WERI-Rb-1 (cell line): ENCODE results near the gene ZNF3.

Source experiments
- DNase-seq: peaks from one replicate; pipeline ENCODE4 v3.0.0-alpha.2; 2020
- H3K27ac ChIP-seq: fragments of 250-450 bp; sonication (Bioruptor Pico); 2 replicates; pipeline ENCODE4 v1.5.1; 2020; ENCODE audit warnings: mild to moderate bottlenecking, moderate library complexity
- H3K27me3 ChIP-seq: fragments of 250-450 bp; sonication (Bioruptor Pico); 2 replicates; pipeline ENCODE4 v1.5.1; 2021; ENCODE audit warnings: mild to moderate bottlenecking, low read depth, moderate library complexity; ENCODE audit not compliant: insufficient read depth, severe bottlenecking
- H3K36me3 ChIP-seq: fragments of 250-450 bp; sonication (Bioruptor Pico); 2 replicates; pipeline ENCODE4 v1.5.1; 2020; ENCODE audit warnings: mild to moderate bottlenecking, moderate library complexity
- H3K4me3 ChIP-seq: 2 replicates; pipeline ENCODE4 v1.5.1; 2011; ENCODE audit warnings: low read depth, mild to moderate bottlenecking, control low read depth, low read length
- H3K9me3 ChIP-seq: fragments of 250-450 bp; sonication (Bioruptor Pico); 2 replicates; pipeline ENCODE4 v1.5.1; 2021; ENCODE audit warnings: mild to moderate bottlenecking, moderate library complexity; ENCODE audit not compliant: severe bottlenecking
- CTCF ChIP-seq: IDR thresholded peaks from 2 replicates; pipeline ENCODE4 v1.5.1; 2011; ENCODE audit warnings: low read depth, mild to moderate bottlenecking, control low read depth, inconsistent platforms, low read length

ZNF3 gene

DNA sequence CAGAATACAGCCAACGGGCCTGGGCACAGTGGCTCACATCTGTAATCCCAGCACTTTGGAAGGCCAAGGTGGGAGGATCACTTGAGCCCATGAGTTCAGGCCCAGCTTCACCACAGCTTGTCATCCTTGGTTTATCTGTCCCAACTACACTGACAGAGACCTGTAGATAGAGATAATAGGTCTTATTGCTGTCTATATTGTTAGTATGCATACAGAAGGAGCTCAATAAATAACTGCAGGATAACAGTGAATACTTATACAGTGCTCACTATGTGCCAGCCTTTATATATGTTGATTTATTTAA, 39.2 kb upstream of the ZNF3 start:
- H3K27me3 ChIP-seq: no peaks in the 10 kb centered on the region
- no peak overlapping the region for H3K27ac ChIP-seq
- peak overlapping the region; percentile 88; the same call in 1 of the 2 replicates for H3K4me3 ChIP-seq
- no peak for TF ChIP-seq CTCF
- DNase-seq: no peak
- peaks cover 8% of the 10 kb centered on the region for H3K36me3 ChIP-seq
- no peaks in the 10 kb centered on the region for H3K9me3 ChIP-seq

GRCh38 chr7:100119970-100120732, 38.6 kb upstream of the ZNF3 start:
- Histone ChIP-seq H3K27ac (peak overlapping the region; percentile 90), H3K36me3 (peaks cover 4% of the 10 kb centered on the region), H3K9me3 (no peaks in the 10 kb centered on the region), H3K27me3 (no peaks in the 10 kb centered on the region), H3K4me3 (peak overlapping the region; percentile 88)
- peak; percentile 53 for DNase-seq
- TF ChIP-seq CTCF: no peak

DNA sequence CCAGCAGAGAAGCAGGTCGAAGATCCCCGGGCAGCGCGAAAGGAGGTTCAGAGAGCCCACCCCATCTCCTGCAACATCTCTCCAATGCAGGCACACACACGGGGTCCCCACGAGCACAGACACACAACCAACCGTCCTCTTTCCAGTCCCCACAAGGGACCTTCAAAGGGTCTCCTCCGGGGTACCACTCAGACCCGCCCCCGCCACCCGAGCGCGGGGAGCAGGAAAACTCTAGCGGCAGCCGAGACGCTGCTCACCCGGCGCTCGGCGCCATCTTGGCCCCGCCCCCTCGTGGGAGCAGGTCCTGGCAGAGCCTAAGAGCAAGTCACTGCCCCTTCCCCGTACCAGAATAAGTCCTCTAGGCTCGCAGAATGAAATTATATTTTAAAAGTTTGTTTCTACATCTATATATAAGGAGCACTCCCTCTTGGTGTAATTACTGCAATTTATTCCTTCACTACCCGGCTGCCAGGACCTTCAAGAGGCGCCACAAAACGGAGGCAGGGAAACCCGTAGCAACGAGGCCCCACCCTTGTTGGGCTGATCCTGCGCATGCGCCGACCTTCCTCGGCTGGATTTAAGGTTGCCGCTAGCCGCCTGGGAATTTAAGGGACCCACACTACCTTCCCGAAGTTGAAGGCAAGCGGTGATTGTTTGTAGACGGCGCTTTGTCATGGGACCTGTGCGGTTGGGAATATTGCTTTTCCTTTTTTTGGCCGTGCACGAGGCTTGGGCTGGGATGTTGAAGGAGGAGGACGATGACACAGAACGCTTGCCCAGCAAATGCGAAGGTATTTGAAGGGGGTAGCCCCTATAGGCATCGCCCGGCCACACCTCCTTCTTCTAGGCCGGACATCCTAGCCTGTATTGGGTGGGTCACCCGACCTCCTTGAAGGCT, 37.8 kb upstream of the ZNF3 start, which contains the start of the genes CNPY4 and TAF6:
CNPY4 (plus strand) TSS at position 563 of the 898 bp plus-strand sequence; CDS start at position 674, 111 bp downstream.
TAF6 (minus strand) TSS at position 287 of the 898 bp plus-strand sequence. CDS start 5,149 bp downstream, outside the sequence.
- no peak for TF ChIP-seq CTCF
- DNase-seq: peak; percentile 96

GRCh38 chr7:100118388-100119071, 37.0 kb upstream of the ZNF3 start:
- no peaks in the 10 kb centered on the region for H3K27me3 ChIP-seq
- DNase-seq: no peak
- peaks cover 5% of the 10 kb centered on the region for H3K36me3 ChIP-seq
- H3K4me3 ChIP-seq: peak overlapping the region; percentile 88
- no peaks in the 10 kb centered on the region for H3K9me3 ChIP-seq
- peak overlapping the region; percentile 90 for H3K27ac ChIP-seq
- no peak for TF ChIP-seq CTCF

More for the DNA sequence above, 37.8 kb upstream of the ZNF3 start, which contains the start of the genes CNPY4 and TAF6:
- H3K4me3 ChIP-seq: peak within 1 kb of the TSS; percentile 88
- peak within 1 kb of the TSS; percentile 90 for H3K27ac ChIP-seq
- no peaks in the 10 kb centered on the region for H3K27me3 ChIP-seq
- no peaks in the 10 kb centered on the region; the same call in none of the 2 replicates for H3K36me3 ChIP-seq
- H3K9me3 ChIP-seq: no peaks in the 10 kb centered on the region

DNA sequence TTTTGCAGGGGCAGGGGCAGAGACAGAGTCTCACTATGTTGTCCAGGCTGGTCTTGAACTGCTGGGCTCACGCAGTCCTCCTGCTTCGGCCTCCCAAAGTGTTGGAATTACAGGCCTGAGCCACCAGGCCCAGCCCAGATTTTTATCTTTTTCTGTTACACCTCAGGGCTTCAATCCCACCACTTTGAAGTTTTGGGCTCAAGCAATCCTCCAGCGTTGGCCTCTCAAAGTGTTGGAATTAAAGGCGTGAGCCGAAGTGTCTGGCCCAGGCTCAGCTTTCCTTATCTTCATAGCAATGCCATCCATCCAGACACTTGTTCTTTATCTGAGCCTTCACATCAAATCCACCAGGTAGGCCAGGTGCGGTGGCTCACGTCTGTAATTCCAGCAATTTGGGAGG, 33.5 kb upstream of the ZNF3 start:
- no peak for TF ChIP-seq CTCF
- H3K4me3 ChIP-seq: no peak overlapping the region
- no peaks in the 10 kb centered on the region for H3K27me3 ChIP-seq
- no peak overlapping the region for H3K27ac ChIP-seq
- no peaks in the 10 kb centered on the region for H3K9me3 ChIP-seq
- DNase-seq: no peak
- H3K36me3 ChIP-seq: peaks cover 34% of the 10 kb centered on the region
